NCI-H1105 (cell line): ENCODE measurements around the gene RAD18.

Experiments
- DNase-seq: peaks from one replicate; lab custom pipeline; 2025; lab: John Stamatoyannopoulos, UW

RAD18 gene

DNA sequence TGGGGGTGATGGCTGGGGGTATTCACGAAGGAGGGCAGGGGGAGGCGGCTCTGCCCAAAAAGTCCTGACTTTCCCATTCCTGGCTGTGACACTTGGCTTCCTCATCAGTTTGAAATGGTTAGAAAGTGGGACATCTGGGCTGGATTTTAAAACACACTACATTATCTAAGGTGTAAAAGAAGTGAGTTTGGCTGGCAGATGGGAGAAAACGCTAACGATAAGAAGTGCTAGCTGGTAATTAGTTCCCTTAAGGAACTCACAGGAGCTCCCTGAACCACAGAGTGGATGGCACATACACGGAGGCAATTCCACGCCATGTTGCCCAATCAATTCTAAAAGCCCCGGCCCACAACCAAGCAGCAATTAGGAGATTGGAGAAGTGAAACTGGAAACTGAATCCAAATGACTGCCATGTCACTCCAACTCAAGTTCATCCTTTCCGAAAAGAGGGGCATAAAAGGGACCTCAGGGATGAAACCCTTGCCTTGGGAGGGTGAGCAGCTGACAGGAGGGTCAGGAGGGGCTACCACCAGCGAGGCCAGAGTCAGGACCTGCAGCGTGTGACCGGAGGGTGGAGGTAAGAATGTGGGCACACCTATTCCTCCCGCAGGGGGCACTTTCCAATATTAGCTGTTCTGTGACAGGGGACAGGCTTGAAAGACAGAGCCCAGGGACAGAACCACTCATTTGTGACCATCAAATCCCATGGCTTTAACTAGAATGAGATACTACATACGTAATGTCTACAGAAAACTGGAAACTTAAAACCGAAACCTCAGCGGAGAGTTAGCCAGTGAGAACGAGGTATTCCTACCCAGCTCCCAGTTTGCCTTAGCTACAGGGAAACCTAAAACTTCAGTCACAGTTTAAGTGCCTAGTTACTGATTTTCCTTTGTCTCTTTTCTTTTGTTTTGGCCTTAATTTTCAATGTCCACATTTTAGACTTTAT, 98.6 kb downstream of the RAD18 start:
- DNase-seq: no peak

DNA sequence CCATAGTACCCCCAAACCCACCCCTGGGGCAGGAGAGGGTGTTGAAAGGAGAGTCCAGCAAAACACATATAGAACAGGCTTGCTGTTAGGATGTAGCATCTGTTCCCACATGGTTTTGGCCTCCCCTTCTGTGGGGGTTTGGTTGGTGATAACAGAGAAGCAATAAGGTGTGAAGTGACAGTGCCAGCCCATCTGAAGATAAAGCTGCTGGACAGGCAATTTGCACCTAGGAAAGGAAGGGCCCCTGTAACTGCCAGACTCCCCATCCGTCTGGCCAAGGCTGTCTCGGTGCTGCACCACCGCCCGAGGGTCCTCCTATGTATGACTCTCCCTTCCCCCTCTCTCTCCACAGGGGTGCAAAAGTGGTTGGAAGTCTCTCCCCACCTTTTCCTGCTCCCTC, 99.4 kb downstream of the RAD18 start:
- DNase-seq: no peak

DNA sequence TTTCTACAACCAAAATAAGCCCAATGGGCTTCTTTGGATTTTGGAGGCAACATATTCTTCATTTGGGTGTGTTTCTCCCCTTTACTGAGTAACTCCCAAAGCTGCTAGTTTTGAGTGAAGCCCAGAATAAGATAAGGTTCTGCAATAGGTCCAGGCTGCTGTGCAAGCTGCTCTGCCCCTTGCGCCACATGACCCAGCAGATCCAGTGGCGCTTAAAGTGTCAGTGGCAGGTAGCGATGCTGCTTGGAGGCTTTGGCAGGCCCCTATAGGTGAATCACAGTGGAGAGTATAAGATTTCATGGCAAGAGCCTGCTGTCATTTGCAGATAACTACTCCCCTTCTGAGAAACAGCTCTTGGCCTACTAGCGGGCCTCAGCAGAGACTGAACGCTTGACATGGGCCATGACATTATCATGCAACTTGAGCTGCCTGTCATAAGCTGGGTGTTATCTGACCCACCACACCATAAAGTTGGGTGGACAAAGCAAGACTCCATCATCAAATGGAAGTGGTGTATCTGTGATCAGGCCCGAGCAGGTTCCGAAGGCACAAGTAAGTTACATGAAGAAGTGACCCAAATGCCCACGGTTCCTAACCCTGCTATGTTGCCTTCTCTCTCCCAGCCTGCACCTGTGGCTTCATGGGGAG, 105.4 kb downstream of the RAD18 start:
- DNase-seq: no peak

GRCh38 chr3:8856721-8857120, 106.6 kb downstream of the RAD18 start:
- DNase-seq: no peak

- DNase-seq: no peak
These were observed 107.2 kb downstream of the RAD18 start for GRCh38 chr3:8856071-8856470.

- DNase-seq: no peak
These were observed 108.6 kb downstream of the RAD18 start for GRCh38 chr3:8854656-8855055.

DNA sequence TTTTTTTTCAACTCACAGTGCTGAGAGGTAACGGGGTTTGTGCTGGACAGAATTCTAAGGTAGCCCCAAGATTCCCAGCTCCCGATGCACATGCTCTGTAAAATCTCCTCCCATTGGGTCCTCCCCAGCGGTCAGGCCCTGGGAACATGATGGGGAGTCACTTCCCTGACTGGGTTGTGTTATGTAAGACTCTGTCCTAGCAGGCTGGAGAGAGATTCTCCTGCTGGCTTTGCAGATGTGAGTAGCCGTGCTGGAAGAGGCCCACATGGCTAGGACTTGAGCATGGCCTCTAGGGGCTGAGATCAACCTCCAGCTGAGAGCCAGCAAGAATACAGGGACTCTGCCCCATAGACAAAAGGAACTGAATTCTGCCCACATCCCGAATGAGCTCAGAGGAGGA, 110.2 kb downstream of the RAD18 start:
- DNase-seq: no peak

- no peak for DNase-seq
These were observed 110.8 kb downstream of the RAD18 start for GRCh38 chr3:8852511-8852910.

DNA sequence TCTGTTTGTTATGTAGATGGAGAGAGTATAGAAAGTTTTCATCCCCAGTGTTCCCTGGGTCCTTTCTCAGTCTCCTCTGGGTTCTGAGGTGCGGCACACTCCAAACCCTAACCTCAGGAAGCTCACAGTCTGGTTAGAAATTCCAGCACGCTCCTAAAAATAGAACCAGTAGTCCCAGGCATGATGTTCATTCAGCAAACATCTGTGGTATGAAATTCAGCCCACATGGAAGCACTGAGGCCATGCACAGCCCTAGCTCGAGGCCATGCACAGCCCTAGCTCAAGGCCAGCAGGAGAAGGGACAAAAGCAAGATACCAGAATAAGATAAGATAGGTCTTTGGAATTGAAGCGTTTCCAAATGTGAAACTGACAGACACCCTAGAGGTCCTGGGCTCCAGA, 111.6 kb downstream of the RAD18 start:
- DNase-seq: no peak

GRCh38 chr3:8848696-8849131, 114.6 kb downstream of the RAD18 start:
- no peak for DNase-seq

- no peak for DNase-seq
These were observed 116.0 kb downstream of the RAD18 start for GRCh38 chr3:8847317-8847716.

DNA sequence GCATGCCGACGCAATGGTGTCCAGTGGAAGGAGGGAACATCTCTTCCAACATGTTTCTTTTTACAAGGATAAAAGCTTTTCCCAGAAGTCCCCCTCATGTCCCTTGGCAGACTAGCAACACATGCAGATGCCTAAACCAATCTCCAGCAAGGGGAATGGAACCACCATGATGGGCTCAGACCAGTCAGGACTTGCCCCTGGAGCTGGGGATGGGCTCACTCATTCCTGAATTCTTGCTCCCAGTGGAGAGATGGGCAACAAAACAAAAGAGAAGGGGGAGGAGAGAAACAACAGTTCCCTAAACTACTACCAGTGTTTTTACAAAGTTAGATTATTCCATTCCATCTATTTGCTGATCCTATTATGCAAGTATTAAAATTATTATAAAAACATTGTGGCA, 117.1 kb downstream of the RAD18 start:
- no peak for DNase-seq

- no peak for DNase-seq
These were observed 117.6 kb downstream of the RAD18 start for GRCh38 chr3:8845641-8846040.

- no peak for DNase-seq
These were observed 119.9 kb downstream of the RAD18 start for GRCh38 chr3:8843347-8843746.

GRCh38 chr3:8842293-8842692, 121.0 kb downstream of the RAD18 start:
- no peak for DNase-seq

- no peak for DNase-seq
These were observed 121.8 kb downstream of the RAD18 start for GRCh38 chr3:8841472-8841871.

GRCh38 chr3:8840556-8840955, 122.7 kb downstream of the RAD18 start:
- DNase-seq: no peak

DNA sequence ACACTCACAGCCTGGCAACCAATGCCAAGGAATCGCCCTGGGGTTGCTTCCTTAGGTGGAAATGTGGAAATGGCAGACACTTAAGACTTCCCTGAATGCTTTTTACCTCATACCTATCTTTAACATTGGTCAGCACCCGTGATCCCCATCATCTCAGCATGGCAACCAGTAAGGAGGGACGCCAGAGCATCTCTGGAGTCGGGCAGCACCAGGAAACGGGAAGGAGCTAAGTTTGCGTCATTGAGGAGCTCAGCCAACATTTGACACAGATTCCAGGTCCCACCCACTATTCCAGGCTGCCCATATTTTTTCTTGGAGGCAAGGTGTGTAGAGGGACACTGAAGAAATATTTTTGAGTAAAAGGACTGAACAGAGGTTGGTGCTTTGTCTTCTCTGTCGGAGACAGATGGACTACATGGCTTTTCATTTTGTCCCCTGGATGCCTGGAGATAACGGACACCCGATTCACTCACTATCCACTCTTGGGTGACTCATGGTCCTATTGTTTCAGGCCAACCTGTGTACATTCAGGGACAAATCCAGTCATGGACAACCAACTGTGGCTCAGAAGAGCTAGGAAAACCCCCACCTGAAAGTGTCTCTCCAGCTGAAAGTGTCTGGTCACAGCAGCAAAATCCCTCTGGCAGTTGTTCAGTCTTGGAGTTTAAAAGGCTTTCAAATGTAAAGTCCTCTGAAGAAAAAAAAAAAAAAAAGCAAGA, 123.5 kb downstream of the RAD18 start:
- DNase-seq: no peak

- no peak for DNase-seq
These were observed 124.4 kb downstream of the RAD18 start for GRCh38 chr3:8838765-8839423.

DNA sequence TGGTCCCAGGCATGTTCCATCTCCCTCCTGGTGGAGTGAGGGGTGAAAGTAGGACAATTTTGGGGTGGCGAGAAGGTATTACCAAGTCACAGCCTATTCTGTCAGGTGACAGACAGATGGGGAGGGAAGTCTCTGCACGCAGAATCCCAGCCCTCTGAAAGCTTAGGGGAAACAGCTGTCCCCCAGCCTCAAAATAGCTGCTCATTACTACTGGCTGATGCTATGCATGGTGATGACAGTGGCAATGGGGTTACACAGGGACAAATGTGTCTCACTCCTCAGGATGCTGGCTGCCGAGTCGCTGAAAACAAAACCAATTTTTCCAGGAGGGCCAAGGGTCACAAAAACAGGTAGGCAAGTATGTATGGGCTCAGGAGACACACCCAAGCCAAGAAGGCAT, 125.0 kb downstream of the RAD18 start:
- DNase-seq: no peak

GRCh38 chr3:8837162-8837561, 126.1 kb downstream of the RAD18 start:
- no peak for DNase-seq

DNA sequence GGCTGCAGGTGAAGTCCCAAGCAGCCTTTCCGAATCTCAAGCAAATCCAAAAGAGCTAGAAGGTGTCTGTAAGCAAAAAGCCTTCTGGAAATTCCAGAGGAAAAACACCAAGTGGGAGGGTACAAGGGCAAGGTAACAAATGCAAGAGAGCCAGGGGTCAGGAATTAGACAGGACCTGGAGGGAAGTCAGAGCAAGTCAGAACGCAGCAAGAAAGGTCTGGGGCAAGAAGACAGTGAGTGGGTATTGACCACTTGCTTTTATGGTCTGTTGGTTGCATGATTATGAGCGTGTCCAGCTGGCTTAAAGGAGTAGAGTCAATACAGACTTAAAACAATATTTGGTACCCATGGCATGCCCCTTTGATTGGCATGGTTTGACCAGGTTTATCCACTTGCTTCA, 127.2 kb downstream of the RAD18 start:
- no peak for DNase-seq
